HCT116 (cell line): ENCODE measurements around the gene SLC4A11. TPM values are rescaled to one million over a fixed set of nuclear protein-coding genes. Genes with fewer than 3 reads are reported as not detected.

Experiments
- ATAC-seq: fragments of 200-7000 bp; cut with Tn5 transposase; 2 replicates; pipeline ENCODE4 v1.9.1; 2020; ENCODE audit warnings: mild to moderate bottlenecking, moderate library complexity
- BruUV-seq: library from RNA; stranded (reverse); fragments of 400-500 nt; replicated peaks from 2 replicates; lab custom pipeline; 2021; lab: Mats Ljungman, UMichigan
- CTCF ChIA-PET: fragments of 300-600 bp; sonication (Branson Sonifier 250); formaldehyde crosslinking; loops from one replicate; lab custom pipeline; 2021; ENCODE audit warnings: antibody characterized with exemption; lab: Charles Lee
- POLR2A ChIA-PET: fragments of 300-600, 350-600 bp; sonication (Branson Sonifier 250); formaldehyde crosslinking; loops from one replicate; lab custom pipeline; 2021; ENCODE audit warnings: antibody characterized with exemption; lab: Charles Lee
- RAD21 ChIA-PET, 2 experiments: fragments of 300-600 bp; sonication (Branson Sonifier 250); formaldehyde crosslinking; loops; one replicate each; lab custom pipeline; 2023; ENCODE audit warnings: low total read pairs in 2 of 2; ENCODE audit not compliant: uncharacterized antibody in 2 of 2, unreplicated experiment in 2 of 2, low non-redundant PET in 1 of 2; lab: Charles Lee
- DNase-seq: peaks from one replicate; pipeline ENCODE4 v3.0.0-alpha.2; 2010; ENCODE audit warnings: low read depth, low spot score
- H2AFZ ChIP-seq: fragments of 200-600 bp; shearing (Covaris generic), sonication (generic); 2 replicates; pipeline ENCODE4 v1.6.1; 2017; ENCODE audit warnings: low read depth, mixed run types, mixed read lengths, antibody characterized with exemption, low read length; ENCODE audit not compliant: poor library complexity, severe bottlenecking
- H3K27ac ChIP-seq: 2 replicates; pipeline ENCODE4 v1.5.1; 2012; ENCODE audit warnings: low read depth, low read length
- H3K27me3 ChIP-seq: fragments of 200-600 bp; sonication (generic); 2 replicates; pipeline ENCODE4 v1.6.1; 2016; ENCODE audit warnings: mixed run types, low read length, mixed read lengths; ENCODE audit not compliant: insufficient read depth
- H3K36me3 ChIP-seq, 2 experiments: fragments of 200-500 bp in 1 of 2; fragments of 200-600 bp in 1 of 2; sonication (Bioruptor generic) in 1 of 2; sonication (generic) in 1 of 2; 2 replicates each; pipeline versions ENCODE4 v1.5.1 to v1.6.1; 2014 to 2016; ENCODE audit warnings: low read length in 2 of 2, inconsistent platforms in 1 of 2, mixed read lengths in 1 of 2, mixed run types in 1 of 2; ENCODE audit not compliant: insufficient read depth in 2 of 2, control insufficient read depth in 1 of 2
- H3K4me1 ChIP-seq, 2 experiments: fragments of 200-600 bp in 1 of 2; sonication (generic) in 1 of 2; 2 replicates each; pipeline versions ENCODE4 v1.5.1 to v1.6.1; 2012 to 2017; ENCODE audit warnings: low read length in 2 of 2, inconsistent platforms in 1 of 2, mild to moderate bottlenecking in 1 of 2, mixed read lengths in 1 of 2, mixed run types in 1 of 2, moderate library complexity in 1 of 2; ENCODE audit not compliant: insufficient read depth in 2 of 2, control insufficient read depth in 1 of 2
- H3K4me2 ChIP-seq: fragments of 200-600 bp; sonication (generic); 2 replicates; pipeline ENCODE4 v1.6.1; 2017; ENCODE audit warnings: mixed run types, low read length, mixed read lengths
- H3K4me3 ChIP-seq, 2 experiments: fragments of 200-600 bp in 1 of 2; sonication (generic) in 1 of 2; replicated peaks in 1 of 2; 2 replicates each; pipeline ENCODE4 v1.5.1; 2011 to 2016; ENCODE audit warnings: low read length in 2 of 2, control low read depth in 1 of 2, low read depth in 1 of 2, mild to moderate bottlenecking in 1 of 2, mixed read lengths in 1 of 2, mixed run types in 1 of 2
- H3K79me2 ChIP-seq: fragments of 200-600 bp; sonication (generic); 2 replicates; pipeline ENCODE4 v1.6.1; 2017; ENCODE audit warnings: mild to moderate bottlenecking, mixed run types, low read length, moderate library complexity, mixed read lengths; ENCODE audit not compliant: insufficient read depth
- H3K9ac ChIP-seq: fragments of 200-600 bp; sonication (generic); 2 replicates; pipeline ENCODE4 v1.6.1; 2016; ENCODE audit warnings: low read length, mixed read lengths
- H3K9me2 ChIP-seq: fragments of 200-600 bp; sonication (generic), shearing (Covaris generic); 2 replicates; pipeline ENCODE4 v1.6.1; 2017; ENCODE audit warnings: mixed run types, mild to moderate bottlenecking, moderate library complexity; ENCODE audit not compliant: insufficient read depth
- H3K9me3 ChIP-seq, 2 experiments: fragments of 200-500 bp in 1 of 2; fragments of 200-600 bp in 1 of 2; sonication (Bioruptor generic) in 1 of 2; sonication (generic) in 1 of 2; 2 replicates each; pipeline ENCODE4 v1.6.1; 2014 to 2017; ENCODE audit warnings: low read length in 2 of 2, mixed read lengths in 2 of 2, inconsistent platforms in 1 of 2, low read depth in 1 of 2, mild to moderate bottlenecking in 1 of 2, mixed run types in 1 of 2, moderate library complexity in 1 of 2; ENCODE audit not compliant: control insufficient read depth in 1 of 2, insufficient read depth in 1 of 2
- H4K20me1 ChIP-seq: fragments of 200-600 bp; sonication (generic), shearing (Covaris generic); 2 replicates; pipeline ENCODE4 v1.6.1; 2017; ENCODE audit warnings: mixed run types, mild to moderate bottlenecking, moderate library complexity; ENCODE audit not compliant: insufficient read depth
- CTCF ChIP-seq, 3 experiments: fragments of 200-600 bp in 1 of 3; sonication (generic) in 1 of 3; IDR thresholded peaks in 2 of 3; conservative IDR thresholded peaks in 1 of 3; 2 replicates each; pipeline ENCODE4 v1.5.1; 2012 to 2017; ENCODE audit warnings: low read depth in 2 of 3, low read length in 2 of 3, antibody characterized with exemption in 1 of 3, borderline replicate concordance in 1 of 3, control low read depth in 1 of 3, mild to moderate bottlenecking in 1 of 3, mixed read lengths in 1 of 3, mixed run types in 1 of 3, moderate library complexity in 1 of 3; ENCODE audit not compliant: insufficient read depth in 1 of 3
- POLR2AphosphoS5 ChIP-seq: IDR thresholded peaks from 2 replicates; pipeline ENCODE4 v1.6.1; 2011; ENCODE audit warnings: mild to moderate bottlenecking, low read depth, low read length, moderate library complexity
- RAD21 ChIP-seq: IDR thresholded peaks from 2 replicates; pipeline ENCODE4 v1.6.1; 2012; ENCODE audit warnings: low read depth, mild to moderate bottlenecking
- SIN3A ChIP-seq: IDR thresholded peaks from 2 replicates; pipeline ENCODE4 v1.6.1; 2012; ENCODE audit warnings: low read depth
- SP1 ChIP-seq: IDR thresholded peaks from 2 replicates; pipeline ENCODE4 v1.6.1; 2012; ENCODE audit warnings: low read depth
- YY1 ChIP-seq: IDR thresholded peaks from 2 replicates; pipeline ENCODE4 v1.6.1; 2011; ENCODE audit warnings: low read length, low read depth, moderate library complexity, mild to moderate bottlenecking; ENCODE audit not compliant: insufficient replicate concordance; ENCODE audit errors: extremely low read depth
- ZFX ChIP-seq: fragments of 450-650 bp; IDR thresholded peaks from 2 replicates; pipeline ENCODE4 v1.6.1; 2017
- ZNF274 ChIP-seq: fragments of 200-500 bp; sonication (Bioruptor generic); IDR thresholded peaks from 2 replicates; pipeline ENCODE4 v1.6.1; 2014; ENCODE audit warnings: mild to moderate bottlenecking, low read depth, low read length, inconsistent platforms
- intact Hi-C: fragments of 100-400 bp; cut with micrococcal nuclease; formaldehyde crosslinking; loops from 2 replicates; pipeline ENCODE4 v1.10.0; 2022
- total RNA-seq: library from RNA; stranded (reverse); gene quantifications from one replicate; pipeline ENCODE4 v1.2.1, GENCODE V29; 2021; ENCODE audit not compliant: unreplicated experiment

Gene SLC4A11
- total RNA-seq, 1 experiment from 2014 or later = 22.7 TPM

- intact Hi-C loops = no loop called here
These were observed 11.1 kb upstream of the SLC4A11 start for GRCh38 chr20:3250091-3250504.

GRCh38 chr20:3248993-3249347 lies 10.0 kb upstream of the SLC4A11 start:
- no peaks in the 10 kb centered on the region for H3K27me3 ChIP-seq
- H3K4me1 ChIP-seq = no peaks in the 10 kb centered on the region; a peak in 1 of 4 replicates
- TF ChIP-seq SIN3A (no peak), SP1 (no peak), ZNF274 (no peak), YY1 (no peak), ZFX (no peak)
- TF ChIP-seq, all 23 proteins: peak for 0
- RAD21 ChIA-PET = no interaction called here
- POLR2A ChIA-PET = no interaction called here
- Histone ChIP-seq H3K9me3 (no peaks in the 10 kb centered on the region), H3K4me2 (no peak overlapping the region), H3K27ac (no peak overlapping the region), H4K20me1 (no peaks in the 10 kb centered on the region), H3K4me3 (no peak overlapping the region), H3K36me3 (no peaks in the 10 kb centered on the region), H3K79me2 (no peaks in the 10 kb centered on the region), H3K9me2 (no peaks in the 10 kb centered on the region), H2AFZ (no peak overlapping the region), H3K9ac (no peak overlapping the region)
- CTCF ChIA-PET = interaction anchor here (2.1 kb wide), 1 partner anchor 195 kb away, joined by 8 read pairs; no protein-coding TSS in a partner anchor
- intact Hi-C loops = no loop called here
- no TSS peak for BruUV-seq
- ATAC-seq (no peak), DNase-seq (no peak)

More at GRCh38 chr20:3250091-3250504, 11.1 kb upstream of the SLC4A11 start:
- BruUV-seq = no TSS peak
- H3K4me2 ChIP-seq = no peak overlapping the region
- no peaks in the 10 kb centered on the region for H3K36me3 ChIP-seq
- H3K4me3 ChIP-seq = no peak overlapping the region
- no peak overlapping the region for H3K27ac ChIP-seq
- POLR2A ChIA-PET = no interaction called here
- no peak overlapping the region for H3K9ac ChIP-seq
- no peaks in the 10 kb centered on the region for H3K27me3 ChIP-seq
- peak; percentile 94 for ATAC-seq
- RAD21 ChIA-PET = interaction anchor here (0.6 kb wide), 2 partner anchors 60 to 65 kb away, joined by 3 read pairs; no protein-coding TSS in a partner anchor
- TF ChIP-seq CTCF (IDR thresholded peaks at IDR 0.05 in 2 of 3, conservative IDR thresholded peaks at IDR 0.05 in 1 of 3; ENCODE audit: borderline replicate concordance in 1 of 3, insufficient read depth in 1 of 3, low read depth in 2 of 3, low read length in 2 of 3) (peak; percentile 63 to 73 (median 65); a peak in 5 of 6 replicates), RAD21 (peak; percentile 62), POLR2AphosphoS5 (no peak)
- CTCF ChIA-PET = interaction anchor here (0.6 to 2.1 kb wide), 6 partner anchors 10 to 197 kb away, joined by 3 to 8 read pairs (median 4); no protein-coding TSS in a partner anchor
- H3K79me2 ChIP-seq = no peaks in the 10 kb centered on the region
- no peaks in the 10 kb centered on the region for H4K20me1 ChIP-seq
- H2AFZ ChIP-seq = no peak overlapping the region
- no peaks in the 10 kb centered on the region for H3K9me3 ChIP-seq
- no peaks in the 10 kb centered on the region; a peak in 1 of 4 replicates for H3K4me1 ChIP-seq
- DNase-seq = no peak
- no peaks in the 10 kb centered on the region for H3K9me2 ChIP-seq
